Fibroblast of skin of abdomen (primary cell): Measurements from ENCODE around the gene SEPTIN6.

ENCODE experiments used
- DNase-seq: peaks from one replicate; pipeline ENCODE4 v3.0.0-alpha.2; 2013

The SEPTIN6 gene

DNA sequence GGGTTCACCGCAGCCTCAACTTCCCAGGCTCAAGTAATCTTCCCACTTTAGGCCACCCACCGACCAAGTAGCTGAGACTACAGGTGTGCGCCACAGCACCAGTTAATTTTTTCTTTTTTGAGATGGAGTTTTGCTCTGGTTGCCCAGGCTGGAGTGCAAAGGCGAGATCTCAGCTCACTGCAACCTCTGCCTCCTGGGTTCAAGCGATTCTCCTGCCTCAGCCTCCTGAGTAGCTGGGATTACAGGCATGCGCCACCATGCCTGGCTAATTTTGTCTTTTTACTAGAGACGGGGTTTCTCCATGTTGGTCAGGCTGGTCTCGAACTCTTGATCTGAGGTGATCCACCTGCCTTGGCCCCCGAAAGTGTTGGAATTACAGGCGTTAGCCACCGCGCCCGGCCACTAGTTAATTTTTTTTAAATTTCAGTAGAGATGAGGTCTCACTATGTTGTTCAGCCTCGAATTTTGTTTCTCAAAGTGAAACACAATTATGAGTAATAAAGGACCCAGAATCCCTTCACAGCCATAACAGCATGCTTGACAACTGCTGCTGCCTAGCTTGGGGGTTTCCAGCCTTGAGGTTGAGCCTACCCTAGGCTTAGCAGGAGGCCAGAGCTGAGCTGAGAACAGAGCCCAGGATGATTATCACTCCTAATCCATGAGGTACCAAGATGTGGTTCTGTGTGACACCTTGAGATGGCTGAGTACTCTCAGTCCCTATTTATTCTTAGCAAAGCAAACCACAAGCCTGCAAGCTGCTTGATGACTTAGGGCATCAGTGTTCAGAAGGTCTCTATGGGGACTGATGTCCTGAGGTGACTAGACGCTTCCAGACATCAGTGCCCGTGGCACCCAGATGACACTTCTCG lies 45.2 kb downstream of the SEPTIN6 start:
- no peak for DNase-seq

DNA sequence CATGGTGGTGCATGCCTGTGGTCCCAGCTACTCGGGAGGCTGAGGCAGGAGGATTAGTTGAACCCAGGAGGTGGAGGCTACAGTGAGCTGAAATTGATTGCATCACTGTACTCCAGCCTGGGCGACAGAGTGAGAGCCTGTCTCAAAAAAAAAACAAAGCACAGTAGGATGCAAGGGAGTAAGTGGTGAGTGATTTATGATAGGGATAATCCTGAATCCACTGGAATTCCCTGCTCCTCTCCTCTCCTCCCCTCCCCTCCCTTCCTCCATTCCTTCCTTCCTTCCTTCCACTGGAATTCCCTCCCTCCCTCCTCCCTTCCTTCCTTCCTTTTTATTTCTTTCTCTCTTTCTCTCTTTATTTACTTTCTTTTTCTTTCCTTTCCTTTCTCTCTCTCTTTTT lies 45.9 kb downstream of the SEPTIN6 start:
- DNase-seq: peak; percentile 7

DNA sequence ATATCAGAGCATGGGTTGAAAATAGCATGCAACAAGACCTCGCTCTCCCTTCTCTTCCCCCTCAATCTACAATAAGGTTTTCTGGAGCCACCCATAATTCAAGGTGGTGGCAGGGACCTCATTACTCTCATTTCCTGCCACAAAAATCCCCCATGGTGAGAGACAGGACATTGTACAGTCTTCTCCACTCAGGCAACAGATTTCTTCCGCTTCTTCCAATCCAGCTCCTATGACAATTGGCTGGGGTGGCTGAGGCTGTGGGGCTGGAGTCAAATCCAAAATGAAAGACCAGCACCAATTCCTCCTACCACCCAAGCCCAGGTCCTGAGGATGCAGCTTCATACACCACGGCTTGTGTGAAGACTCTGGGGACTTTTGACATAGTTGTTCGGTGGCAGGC lies 46.5 kb downstream of the SEPTIN6 start:
- DNase-seq: no peak

DNA sequence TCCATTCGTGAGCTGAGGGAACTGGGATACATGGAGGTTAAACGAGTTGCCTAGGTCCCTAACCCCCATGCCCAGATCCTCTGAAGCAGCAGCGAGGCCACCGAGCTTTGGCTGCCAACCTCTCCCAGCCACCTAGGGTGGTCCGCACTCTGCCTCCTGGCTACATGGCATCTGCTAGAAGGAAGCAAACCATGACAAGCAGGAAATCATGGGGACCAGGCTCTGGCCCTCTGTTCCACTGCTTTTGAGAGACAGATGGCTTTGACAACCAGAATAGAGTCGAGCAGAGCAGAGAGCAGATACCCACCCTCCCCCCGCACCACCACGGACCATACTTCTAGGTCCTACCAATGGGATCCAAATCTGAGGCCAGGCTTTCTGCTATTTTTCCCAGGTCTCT lies 49.3 kb downstream of the SEPTIN6 start:
- DNase-seq: no peak
